Hepatocyte (in vitro differentiated cells): Measurements from ENCODE around the gene PRDX3.

Experiments
- CTCF ChIP-seq: fragments of 200-600 bp; sonication (generic); IDR thresholded peaks from 2 replicates; pipeline ENCODE4 v1.5.1; 2016; ENCODE audit warnings: antibody characterized with exemption, mild to moderate bottlenecking; ENCODE audit not compliant: poor library complexity
- EZH2phosphoT487 ChIP-seq: fragments of 200-600 bp; sonication (generic); IDR thresholded peaks from one replicate; pipeline ENCODE4 v1.6.1; 2018; ENCODE audit warnings: antibody characterized with exemption, mild to moderate bottlenecking, low read depth, moderate library complexity; ENCODE audit not compliant: unreplicated experiment, severe bottlenecking

GRCh38 chr10:119153661-119154060 lies 25.0 kb downstream of the PRDX3 start:
- no peak for TF ChIP-seq CTCF
- no peak for TF ChIP-seq EZH2phosphoT487
